Omental fat pad (tissue), 4 donors: ENCODE data around the gene TMEM175. TPM values are rescaled to one million over a fixed set of nuclear protein-coding genes. Genes with fewer than 3 reads are reported as not detected.

Experiments
- ATAC-seq: fragments of 150-250 bp; one replicate; pipeline ENCODE4 v1.9.1; 2016; ENCODE audit warnings: mild to moderate bottlenecking, moderate library complexity; ENCODE audit not compliant: low FRiP score
- DNase-seq: peaks from one replicate; pipeline ENCODE4 v3.0.0-alpha.2; 2019; ENCODE audit warnings: low spot score
- total RNA-seq, 4 donors: library from RNA; depleted of rRNA; stranded (reverse); fragments of >200 nt; gene quantifications; one replicate each; pipeline ENCODE4 v1.1.0, GENCODE V29; 2016
- TF ChIP-seq, protein P1 (sequence below), 3 donors: fragments of 450-650 bp; IDR thresholded peaks; one replicate each; pipeline ENCODE4 v1.5.1; 2016 to 2017; ENCODE audit warnings: antibody characterized with exemption in 3 of 3, mild to moderate bottlenecking in 3 of 3, moderate library complexity in 2 of 3

The TMEM175 gene
- total RNA-seq, 4 donors from 2014 or later = 21.9 to 35.3 (median 23.1) TPM

- DNase-seq (no peak), ATAC-seq (no peak)
- TF ChIP-seq, protein P1, sequence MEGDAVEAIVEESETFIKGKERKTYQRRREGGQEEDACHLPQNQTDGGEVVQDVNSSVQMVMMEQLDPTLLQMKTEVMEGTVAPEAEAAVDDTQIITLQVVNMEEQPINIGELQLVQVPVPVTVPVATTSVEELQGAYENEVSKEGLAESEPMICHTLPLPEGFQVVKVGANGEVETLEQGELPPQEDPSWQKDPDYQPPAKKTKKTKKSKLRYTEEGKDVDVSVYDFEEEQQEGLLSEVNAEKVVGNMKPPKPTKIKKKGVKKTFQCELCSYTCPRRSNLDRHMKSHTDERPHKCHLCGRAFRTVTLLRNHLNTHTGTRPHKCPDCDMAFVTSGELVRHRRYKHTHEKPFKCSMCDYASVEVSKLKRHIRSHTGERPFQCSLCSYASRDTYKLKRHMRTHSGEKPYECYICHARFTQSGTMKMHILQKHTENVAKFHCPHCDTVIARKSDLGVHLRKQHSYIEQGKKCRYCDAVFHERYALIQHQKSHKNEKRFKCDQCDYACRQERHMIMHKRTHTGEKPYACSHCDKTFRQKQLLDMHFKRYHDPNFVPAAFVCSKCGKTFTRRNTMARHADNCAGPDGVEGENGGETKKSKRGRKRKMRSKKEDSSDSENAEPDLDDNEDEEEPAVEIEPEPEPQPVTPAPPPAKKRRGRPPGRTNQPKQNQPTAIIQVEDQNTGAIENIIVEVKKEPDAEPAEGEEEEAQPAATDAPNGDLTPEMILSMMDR (IDR thresholded peaks at IDR 0.05) = no peak
Observed at GRCh38 chr4:893276-893994, 38.8 kb upstream of the TMEM175 start.

DNA sequence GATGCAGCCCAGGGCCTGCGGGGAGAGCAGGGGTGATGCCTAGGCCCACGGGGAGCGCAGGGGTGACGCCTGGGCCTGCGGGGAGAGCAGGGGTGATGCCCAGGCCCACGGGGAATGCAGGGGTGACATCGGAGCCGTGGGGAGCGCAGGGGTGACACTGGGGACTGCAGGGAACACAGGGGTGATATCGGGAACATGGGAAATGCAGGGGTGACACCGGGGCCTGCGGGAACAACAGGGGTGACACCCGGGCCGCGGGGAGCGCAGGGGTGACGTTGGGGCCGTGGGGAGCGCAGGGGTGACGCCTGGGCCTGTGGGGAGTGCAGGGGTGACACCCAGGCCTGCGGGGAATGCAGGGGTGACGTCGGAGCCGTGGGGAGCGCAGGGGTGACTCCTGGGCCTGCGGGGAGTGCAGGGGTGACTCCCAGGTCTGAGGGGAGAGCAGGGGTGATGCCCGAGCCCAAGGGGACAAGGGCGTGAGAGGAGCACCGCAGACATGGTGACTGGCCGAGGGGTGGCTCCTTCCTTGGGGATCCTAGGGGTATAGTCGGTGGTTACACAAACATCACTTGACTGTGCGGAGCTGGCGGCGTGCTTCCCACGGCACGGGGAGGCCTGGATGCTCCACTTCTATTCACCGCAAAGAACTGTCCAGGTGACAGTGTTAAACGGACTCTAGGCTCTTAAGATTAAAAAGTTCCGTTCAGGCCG is 38.1 kb upstream of the TMEM175 start:
- DNase-seq (no peak), ATAC-seq (no peak)
- TF ChIP-seq, protein P1 (IDR thresholded peaks at IDR 0.05) = no peak

DNA sequence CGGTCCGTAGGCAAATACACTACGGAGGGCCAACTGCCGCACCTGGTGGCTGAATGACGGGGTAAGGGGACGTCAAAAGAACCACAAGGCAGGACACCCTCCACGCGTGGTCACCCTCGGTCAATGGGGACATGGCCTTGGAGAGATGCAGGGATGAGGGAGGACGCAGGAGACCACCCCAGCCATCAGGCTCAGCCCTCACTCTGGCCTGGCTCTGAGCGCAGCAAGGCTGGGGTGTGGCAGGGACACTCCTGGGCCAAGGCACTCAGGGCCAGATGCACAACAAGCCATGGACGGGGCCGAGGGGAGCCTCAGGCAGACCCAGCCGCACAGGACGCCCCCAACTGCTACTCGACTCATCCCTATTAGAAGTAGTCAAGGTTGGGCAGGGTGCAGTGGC is 36.7 kb upstream of the TMEM175 start:
- ATAC-seq (no peak), DNase-seq (no peak)
- TF ChIP-seq, protein P1 (IDR thresholded peaks at IDR 0.05) = no peak

DNA sequence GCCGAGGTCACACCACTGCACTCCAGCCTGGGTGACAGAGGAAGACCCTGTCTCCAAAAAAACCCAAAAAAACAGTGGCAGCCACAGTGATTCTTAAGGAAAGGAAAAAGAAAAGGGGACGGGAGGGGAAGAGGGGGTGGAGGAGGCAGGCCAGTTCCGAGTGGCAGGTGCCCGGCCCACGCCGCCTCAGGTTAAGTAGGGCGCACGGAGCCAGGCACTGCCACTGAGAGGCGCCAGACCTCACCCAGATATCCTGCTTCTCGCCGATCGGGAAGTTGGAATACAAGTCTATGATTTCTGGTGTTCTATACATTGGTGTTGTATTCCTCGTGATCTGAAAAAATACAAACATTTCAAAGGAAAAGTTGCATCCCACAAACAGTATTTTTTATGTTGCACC is 36.0 kb upstream of the TMEM175 start:
- ATAC-seq (no peak), DNase-seq (no peak)
- TF ChIP-seq, protein P1 (IDR thresholded peaks at IDR 0.05) = no peak

DNA sequence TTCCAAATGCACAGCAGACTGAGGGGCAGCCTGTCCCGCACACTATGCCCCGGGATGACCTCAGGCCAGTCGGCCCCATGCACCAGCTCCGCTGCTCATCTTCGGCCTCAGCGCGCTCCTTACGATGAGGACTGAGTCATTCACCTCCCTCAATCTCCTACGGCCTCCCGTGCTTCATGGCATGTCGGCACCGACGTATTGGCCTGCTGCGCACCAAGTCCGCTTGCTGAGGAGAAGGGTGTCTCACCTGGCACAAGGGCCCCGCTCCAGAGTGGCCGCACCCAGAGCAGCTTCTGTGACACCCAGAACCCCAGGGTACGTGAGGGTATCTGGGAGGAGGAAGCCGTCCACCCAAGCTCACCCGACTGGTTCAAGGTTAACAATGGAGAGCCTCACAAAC is 35.6 kb upstream of the TMEM175 start:
- DNase-seq = no peak
- TF ChIP-seq, protein P1 (IDR thresholded peaks at IDR 0.05) = no peak
- ATAC-seq = no peak

DNA sequence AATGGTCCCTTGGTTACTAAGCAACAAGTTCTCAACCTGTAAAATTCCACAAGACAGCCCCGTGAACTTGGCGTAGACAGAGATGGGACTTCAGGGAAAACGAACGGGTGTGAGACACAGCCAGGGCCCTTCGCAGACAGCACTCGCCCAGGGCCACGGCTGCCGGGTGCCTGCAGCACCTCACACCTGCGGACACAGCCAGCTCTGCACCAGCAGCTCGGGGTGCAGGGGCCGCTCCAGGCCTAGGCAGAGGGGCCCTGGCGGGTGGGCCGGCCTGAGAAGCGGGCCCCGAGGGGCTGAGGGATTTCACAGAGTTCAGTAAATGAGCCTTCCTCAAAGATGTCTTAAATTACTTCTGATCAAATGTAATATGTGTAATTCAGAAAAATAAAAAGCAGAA is 34.1 kb upstream of the TMEM175 start:
- TF ChIP-seq, protein P1 (IDR thresholded peaks at IDR 0.05) = no peak
- no peak for ATAC-seq
- no peak for DNase-seq
